GM19238 (cell line): ENCODE measurements around the gene SIRT7.

Source experiments
- DNase-seq: peaks from one replicate; pipeline ENCODE4 v3.0.0; 2011; ENCODE audit warnings: low spot score; ENCODE audit not compliant: insufficient read length

The SIRT7 gene

GRCh38 chr17:81865358-81865732 is 52.6 kb downstream of the SIRT7 start:
- DNase-seq: no peak

DNA sequence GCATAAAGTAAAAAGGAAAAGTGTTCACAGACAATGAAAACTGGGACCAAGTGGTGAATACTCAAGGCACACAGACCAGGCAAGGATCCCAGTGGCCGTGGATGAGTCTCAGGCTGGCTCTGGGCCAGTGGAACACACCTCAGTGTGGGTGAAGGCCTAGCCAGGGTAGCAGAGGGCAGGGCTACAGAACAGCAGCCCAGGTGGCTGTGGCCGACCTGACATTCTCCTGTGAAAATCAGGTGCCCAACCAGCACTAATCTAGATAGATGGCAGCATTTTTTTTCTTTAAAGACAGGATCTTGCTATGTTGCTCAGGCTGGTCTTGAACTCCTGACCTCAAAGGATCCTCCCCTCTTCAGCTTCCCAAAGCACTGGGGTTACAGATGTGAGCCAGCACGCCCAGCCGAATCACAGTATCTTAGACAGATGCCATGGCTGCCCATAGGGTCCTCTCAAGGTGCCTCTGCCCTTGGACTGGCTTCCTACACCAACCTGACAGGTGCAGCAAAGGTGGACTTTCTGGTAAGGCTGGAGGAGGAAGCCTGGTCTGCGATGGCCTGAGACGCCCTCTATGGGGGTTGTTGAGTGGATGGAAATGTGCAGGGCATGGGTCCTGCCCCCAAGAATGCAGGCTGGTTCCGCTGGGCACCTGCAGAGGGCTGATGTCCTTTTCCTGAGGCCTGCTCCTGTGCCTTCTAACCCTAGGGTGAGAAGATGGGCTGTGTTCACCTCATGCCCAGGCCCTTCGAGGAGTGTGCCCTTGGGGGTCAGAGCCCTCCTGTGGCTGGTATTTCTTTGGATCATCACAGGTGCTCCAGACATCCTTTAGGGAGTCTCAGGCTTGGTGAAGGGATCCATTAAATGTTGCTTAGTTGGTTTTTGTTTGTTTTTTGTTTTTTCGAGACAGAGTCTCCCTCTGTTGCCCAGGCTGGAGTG is 53.9 kb downstream of the SIRT7 start:
- DNase-seq: no peak

- DNase-seq: no peak
Observed at GRCh38 chr17:81863123-81863675, 54.8 kb downstream of the SIRT7 start.
